GM10248 (cell line): ENCODE results near the gene JADE3.
A peak's percentile ranks its signal among the peaks of the same experiment; 100 is the strongest.

Experiments used
- CTCF ChIA-PET: fragments of 300-600 bp; sonication (Branson Sonifier 250); formaldehyde crosslinking; extraction: SDS; loops from one replicate; lab custom pipeline; 2021; ENCODE audit warnings: antibody characterized with exemption; lab: Yijun Ruan, JAX
- POLR2A ChIA-PET: fragments of 350-650 bp; sonication (Branson Sonifier 250); formaldehyde crosslinking; extraction: SDS; loops from one replicate; lab custom pipeline; 2020; ENCODE audit warnings: antibody characterized with exemption; lab: Yijun Ruan, JAX
- DNase-seq: peaks from one replicate; pipeline ENCODE4 v3.0.0; 2012; ENCODE audit errors: extremely low spot score
- TF ChIP-seq, protein P1 (sequence below): IDR thresholded peaks from 2 replicates; pipeline ENCODE4 v1.5.1; 2012; ENCODE audit warnings: mild to moderate bottlenecking, low read depth; ENCODE audit errors: extremely low read depth, missing control alignments, control extremely low read depth

JADE3 gene

GRCh38 chrX:46912098-46912602 lies at the start of gene JADE3:
Gene JADE3, plus strand, starts transcription at chrX:46912421. Its CDS starts 72,474 bp downstream, at chrX:46984895.
- peak; percentile 41 for DNase-seq
- TF ChIP-seq, protein P1, sequence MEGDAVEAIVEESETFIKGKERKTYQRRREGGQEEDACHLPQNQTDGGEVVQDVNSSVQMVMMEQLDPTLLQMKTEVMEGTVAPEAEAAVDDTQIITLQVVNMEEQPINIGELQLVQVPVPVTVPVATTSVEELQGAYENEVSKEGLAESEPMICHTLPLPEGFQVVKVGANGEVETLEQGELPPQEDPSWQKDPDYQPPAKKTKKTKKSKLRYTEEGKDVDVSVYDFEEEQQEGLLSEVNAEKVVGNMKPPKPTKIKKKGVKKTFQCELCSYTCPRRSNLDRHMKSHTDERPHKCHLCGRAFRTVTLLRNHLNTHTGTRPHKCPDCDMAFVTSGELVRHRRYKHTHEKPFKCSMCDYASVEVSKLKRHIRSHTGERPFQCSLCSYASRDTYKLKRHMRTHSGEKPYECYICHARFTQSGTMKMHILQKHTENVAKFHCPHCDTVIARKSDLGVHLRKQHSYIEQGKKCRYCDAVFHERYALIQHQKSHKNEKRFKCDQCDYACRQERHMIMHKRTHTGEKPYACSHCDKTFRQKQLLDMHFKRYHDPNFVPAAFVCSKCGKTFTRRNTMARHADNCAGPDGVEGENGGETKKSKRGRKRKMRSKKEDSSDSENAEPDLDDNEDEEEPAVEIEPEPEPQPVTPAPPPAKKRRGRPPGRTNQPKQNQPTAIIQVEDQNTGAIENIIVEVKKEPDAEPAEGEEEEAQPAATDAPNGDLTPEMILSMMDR, result peak; percentile 6
- CTCF ChIA-PET, result interaction anchor here (0.6 to 3.8 kb wide), 8 partner anchors 8 to 135 kb away, joined by 3 to 14 read pairs (median 6); no protein-coding TSS in a partner anchor
- POLR2A ChIA-PET, result no interaction called here

- ChIA-PET POLR2A (no interaction called here), CTCF (no interaction called here)
- TF ChIP-seq, protein P1, result no peak
- no peak for DNase-seq
These were observed 49.1 kb upstream of the JADE3 start for GRCh38 chrX:46863072-46863471.

- DNase-seq, result no peak
- CTCF ChIA-PET, result no interaction called here
- POLR2A ChIA-PET, result no interaction called here
- TF ChIP-seq, protein P1, result no peak
These were observed 47.6 kb upstream of the JADE3 start for GRCh38 chrX:46864606-46865005.

DNA sequence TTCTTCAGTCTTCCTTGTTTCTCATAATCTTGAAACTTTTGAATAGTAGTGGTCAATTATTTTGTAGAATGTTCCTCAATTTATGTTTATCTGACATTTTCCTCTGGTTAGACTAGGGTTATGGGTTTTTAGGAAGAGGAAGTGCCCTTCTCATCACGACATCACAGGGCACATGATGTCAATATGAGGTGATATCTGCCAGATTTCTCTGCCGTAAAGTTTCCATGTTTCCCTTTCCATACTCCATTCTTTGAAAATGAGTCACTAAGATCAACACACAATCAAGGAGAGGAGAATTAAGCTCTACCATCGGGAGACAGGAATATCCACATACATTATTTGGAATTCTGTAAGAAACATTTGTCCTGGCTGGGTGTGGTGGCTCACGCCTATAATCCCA lies 46.9 kb upstream of the JADE3 start:
- no peak for DNase-seq
- TF ChIP-seq, protein P1, result no peak
- ChIA-PET POLR2A (no interaction called here), CTCF (interaction anchor here (1.2 kb wide), 1 partner anchor 38 kb away, joined by 4 read pairs; no protein-coding TSS in a partner anchor)

DNA sequence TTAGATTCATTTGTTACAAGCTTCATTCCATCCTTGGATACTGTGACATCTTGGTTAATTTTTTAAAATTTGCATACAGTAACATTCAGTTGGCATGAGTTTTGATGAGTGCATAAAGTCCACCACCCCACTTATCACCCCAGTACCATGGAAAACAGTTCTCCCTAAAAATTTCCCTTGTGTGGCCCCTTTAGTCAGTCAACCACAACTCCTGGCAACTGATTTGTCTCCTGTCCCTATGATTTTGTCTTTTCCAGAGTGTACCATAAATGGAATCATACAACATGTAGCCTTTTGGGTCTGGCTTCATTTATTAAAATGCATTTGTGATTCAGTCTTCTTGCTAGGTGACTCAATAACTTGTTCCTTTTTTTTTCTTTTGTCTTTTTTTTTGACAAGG lies 45.5 kb upstream of the JADE3 start:
- CTCF ChIA-PET, result interaction anchor here (1.2 kb wide), 1 partner anchor 37 kb away, joined by 4 read pairs; no protein-coding TSS in a partner anchor
- TF ChIP-seq, protein P1, result no peak
- DNase-seq, result no peak
- POLR2A ChIA-PET, result no interaction called here

DNA sequence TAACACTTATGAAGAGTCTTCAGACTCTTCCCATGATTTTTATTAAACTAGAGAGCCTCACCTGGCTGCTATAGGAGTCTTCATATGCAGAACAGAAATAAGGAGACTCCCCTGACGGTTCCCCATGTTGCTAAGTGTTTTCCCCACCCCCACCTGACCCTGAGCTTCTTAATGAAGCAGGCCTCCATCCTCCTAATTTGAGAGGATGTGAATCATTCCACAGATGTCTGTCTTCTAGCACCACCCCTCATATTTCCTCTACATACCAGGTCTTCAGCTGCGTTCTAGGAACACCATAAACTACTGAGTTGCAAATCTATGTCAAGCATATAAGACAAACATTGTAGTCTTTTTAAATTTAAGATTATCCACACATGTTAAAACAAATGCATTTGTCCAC lies 38.5 kb upstream of the JADE3 start:
- DNase-seq, result no peak
- POLR2A ChIA-PET, result no interaction called here
- TF ChIP-seq, protein P1, result no peak
- CTCF ChIA-PET, result no interaction called here
